HepG2 (cell line): ENCODE measurements around the gene CC2D1A. TPM values are rescaled to one million over a fixed set of nuclear protein-coding genes. Genes with fewer than 3 reads are reported as not detected.

ENCODE experiments used
- ATAC-seq: fragments of 200-7000 bp; cut with Tn5 transposase; 3 replicates; pipeline ENCODE4 v1.9.1; 2020; ENCODE audit warnings: mild to moderate bottlenecking, moderate library complexity
- BruUV-seq: library from RNA; stranded (reverse); fragments of 400-500 nt; replicated peaks from 2 replicates; lab custom pipeline; 2021; lab: Mats Ljungman, UMichigan
- CTCF ChIA-PET: fragments of 300-600 bp; formaldehyde crosslinking; extraction: SDS; loops from one replicate; lab custom pipeline; 2021; ENCODE audit warnings: low total read pairs, inconsistent platforms, low intra/inter-chr PET ratio; lab: Yijun Ruan, JAX
- POLR2A ChIA-PET: fragments of 350-600 bp; sonication (Branson Sonifier 250); formaldehyde crosslinking; loops from one replicate; lab custom pipeline; 2020; ENCODE audit warnings: antibody characterized with exemption, inconsistent platforms; lab: Yijun Ruan, JAX
- DNase-seq: peaks from one replicate; pipeline ENCODE4 v3.0.0-alpha.2; 2015; ENCODE audit warnings: low spot score
- FAIRE-seq: peaks from 3 replicates; lab custom pipeline; 2011; peaks lifted over from hg19 to GRCh38; lab: Jason Lieb, UNC
- H2AFZ ChIP-seq: one replicate; pipeline ENCODE4 v1.6.1; 2011; ENCODE audit warnings: low read length, inconsistent platforms
- H3K27ac ChIP-seq: fragments of 300-600 bp; 3 replicates; pipeline ENCODE4 v1.8.0; 2011; ENCODE audit warnings: mixed run types, mild to moderate bottlenecking, mixed read lengths, low read length, inconsistent platforms; ENCODE audit not compliant: insufficient read depth; ENCODE audit errors: extremely low read length
- H3K27me3 ChIP-seq, 2 experiments: fragments of 200-600 bp in 1 of 2; 2 replicates in 1 of 2; 3 replicates in 1 of 2; pipeline versions ENCODE4 v1.6.0 to v1.8.0; 2011; ENCODE audit warnings: low read length in 2 of 2, mild to moderate bottlenecking in 2 of 2, moderate library complexity in 2 of 2, inconsistent platforms in 1 of 2; ENCODE audit not compliant: insufficient read depth in 2 of 2, control insufficient read depth in 1 of 2
- H3K36me3 ChIP-seq, 2 experiments: fragments of 200-600 bp in 1 of 2; replicated peaks in 1 of 2; 2 replicates in 1 of 2; 3 replicates in 1 of 2; pipeline versions ENCODE4 v1.5.1 to v1.8.0; 2011; ENCODE audit warnings: low read length in 2 of 2, inconsistent platforms in 1 of 2; ENCODE audit not compliant: insufficient read depth in 2 of 2, control insufficient read depth in 1 of 2
- H3K4me1 ChIP-seq: 2 replicates; pipeline ENCODE4 v1.5.1; 2012; ENCODE audit warnings: low read length, inconsistent platforms; ENCODE audit not compliant: insufficient read depth
- H3K4me2 ChIP-seq: 2 replicates; pipeline ENCODE4 v1.6.0; 2011; ENCODE audit warnings: low read depth, low read length, inconsistent platforms
- H3K4me3 ChIP-seq, 3 experiments: fragments of 200-600 bp in 1 of 3; sonication (generic), shearing (Covaris generic) in 1 of 3; replicated peaks in 1 of 3; 2 replicates each; pipeline ENCODE4 v1.5.1; 2011 to 2016; ENCODE audit warnings: low read length in 3 of 3, inconsistent platforms in 2 of 3, low read depth in 2 of 3, mild to moderate bottlenecking in 2 of 3, control low read depth in 1 of 3, mixed read lengths in 1 of 3; ENCODE audit not compliant: insufficient read depth in 1 of 3
- H3K79me2 ChIP-seq: one replicate; pipeline ENCODE4 v1.6.1; 2011; ENCODE audit warnings: low read length, inconsistent platforms; ENCODE audit not compliant: insufficient read depth
- H3K9ac ChIP-seq: 2 replicates; pipeline ENCODE4 v1.6.0; 2011; ENCODE audit warnings: mild to moderate bottlenecking, low read depth, low read length, inconsistent platforms; ENCODE audit not compliant: insufficient read depth
- H3K9me3 ChIP-seq: 2 replicates; pipeline ENCODE4 v1.5.1; 2012; ENCODE audit warnings: mild to moderate bottlenecking, low read length
- H4K20me1 ChIP-seq: 2 replicates; pipeline ENCODE4 v1.6.0; 2011; ENCODE audit warnings: inconsistent platforms, mild to moderate bottlenecking, low read length, moderate library complexity; ENCODE audit not compliant: insufficient read depth
- ATF4 ChIP-seq, 2 experiments: fragments of 450-650 bp in 1 of 2; sonication (generic) in 1 of 2; formaldehyde crosslinking; IDR thresholded peaks; 2 replicates each; pipeline versions ENCODE4 v1.5.0 to v1.8.0; 2020 to 2022; ENCODE audit warnings: mild to moderate bottlenecking in 1 of 2, missing genetic modification reagents in 1 of 2
- ELF4 ChIP-seq: sonication (generic); formaldehyde crosslinking; IDR thresholded peaks from 2 replicates; pipeline ENCODE4 v1.5.0; 2020; ENCODE audit warnings: missing genetic modification reagents, mild to moderate bottlenecking, moderate library complexity, borderline replicate concordance
- HMGA1 ChIP-seq: sonication (generic); formaldehyde crosslinking; conservative IDR thresholded peaks from 2 replicates; pipeline ENCODE4 v1.4.0; 2020; ENCODE audit warnings: missing genetic modification reagents
- HOXA3 ChIP-seq: sonication (generic); formaldehyde crosslinking; IDR thresholded peaks from 2 replicates; pipeline ENCODE4 v1.5.0; 2020; ENCODE audit warnings: missing genetic modification reagents
- SKIL ChIP-seq: sonication (generic); formaldehyde crosslinking; IDR thresholded peaks from 2 replicates; pipeline ENCODE4 v1.8.0; 2022; ENCODE audit warnings: missing genetic modification reagents, mild to moderate bottlenecking, moderate library complexity, borderline replicate concordance
- SPEN ChIP-seq: sonication (generic); formaldehyde crosslinking; IDR thresholded peaks from 2 replicates; pipeline ENCODE4 v1.5.1; 2020; ENCODE audit warnings: low read depth, mild to moderate bottlenecking, missing genetic modification reagents
- TAF1 ChIP-seq: sonication (generic); formaldehyde crosslinking; IDR thresholded peaks from 2 replicates; pipeline ENCODE4 v1.4.0; 2020; ENCODE audit warnings: missing genetic modification reagents
- TEAD3 ChIP-seq: optimal IDR thresholded peaks from 2 replicates; pipeline ENCODE3; 2016; ENCODE audit warnings: borderline replicate concordance
- ZNF44 ChIP-seq: sonication (generic); formaldehyde crosslinking; IDR thresholded peaks from 2 replicates; pipeline ENCODE4 v1.5.1; 2020; ENCODE audit warnings: mild to moderate bottlenecking, missing genetic modification reagents
- ZNF460 ChIP-seq: sonication (generic); formaldehyde crosslinking; IDR thresholded peaks from 2 replicates; pipeline ENCODE4 v1.5.1; 2020; ENCODE audit warnings: missing genetic modification reagents, mild to moderate bottlenecking, borderline replicate concordance
- ZNF704 ChIP-seq: sonication (generic); formaldehyde crosslinking; IDR thresholded peaks from 2 replicates; pipeline ENCODE4 v1.8.1; 2023; ENCODE audit warnings: mild to moderate bottlenecking, inconsistent platforms, moderate library complexity, missing genetic modification reagents, borderline replicate concordance
- WGBS: methylation state at CpG from one replicate; pipeline ENCODE4 v1.1.6; 2017; ENCODE audit warnings: low lambda C conversion rate; 5-methylcytosine and 5-hydroxymethylcytosine counted together
- in situ Hi-C: cut with HindIII; loops from 2 replicates; pipeline ENCODE4 v1.10.0; 2017; ENCODE audit warnings: low pct_unique_long_range_greater_than_20kb; ENCODE audit not compliant: extremely low pct_ligation_motif_present
- intact Hi-C: fragments of 100-400 bp; cut with micrococcal nuclease; formaldehyde crosslinking; loops from one replicate; pipeline ENCODE4 v1.10.0; 2022; ENCODE audit not compliant: unreplicated experiment
- polyA plus RNA-seq, 8 experiments: library from polyadenylated mRNA; depleted of rRNA in 3 of 8; stranded (reverse) in 7 of 8; unstranded in 1 of 8; fragments of >200 nt; fragmentation: Illumina TruSeq in 4 of 8; extraction: Trizol in 4 of 8; gene quantifications; 2 replicates each; pipeline versions ENCODE4 v1.2.1 to v1.2.3, GENCODE V29; 2011 to 2016; ENCODE audit warnings: low read depth in 4 of 8, missing spikeins in 1 of 8, mixed read lengths in 1 of 8; ENCODE audit not compliant: insufficient read depth in 1 of 8
- total RNA-seq, 5 experiments: library from RNA; depleted of rRNA; stranded (reverse); fragments of >200 nt; fragmentation: Illumina TruSeq; extraction: Trizol; gene quantifications; 2 replicates each; pipeline ENCODE4 v1.2.3, GENCODE V29; 2016; ENCODE audit warnings: low read depth in 1 of 5

Gene CC2D1A
- total and polyA plus RNA-seq, 2 of the 13 experiments (the other 11 are each of a cell fraction or from before 2014, with no cell fraction given), result 9.7 to 11.5 TPM

- ChIA-PET CTCF (no interaction called here), POLR2A (interaction anchor here (1.5 kb wide), 1 partner anchor 188 kb away, joined by 5 read pairs; no protein-coding TSS in a partner anchor)
- Histone ChIP-seq H3K27ac (no peak overlapping the region), H2AFZ (no peak overlapping the region), H3K9ac (no peak overlapping the region), H3K79me2 (no peaks in the 10 kb centered on the region), H3K27me3 (peaks cover 2 to 28% of the 10 kb centered on the region in 2 experiments; a peak in 4 of 5 replicates), H3K4me3 (no peak overlapping the region), H3K9me3 (no peaks in the 10 kb centered on the region), H3K4me2 (no peak overlapping the region), H4K20me1 (no peaks in the 10 kb centered on the region), H3K36me3 (no peaks in the 10 kb centered on the region), H3K4me1 (peaks cover 50% of the 10 kb centered on the region)
- no peak for TF ChIP-seq ATF4 (CRISPR knock-in tag; IDR thresholded peaks at IDR 0.05)
- no peak for TF ChIP-seq SPEN (CRISPR knock-in tag)
- TF ChIP-seq HOXA3 (CRISPR knock-in tag), result no peak
- no peak for TF ChIP-seq TAF1 (CRISPR knock-in tag)
- TF ChIP-seq TEAD3 (CRISPR knock-in tag), result no peak
- no peak for TF ChIP-seq ZNF704 (CRISPR knock-in tag)
- TF ChIP-seq ZNF460, result no peak
- no peak for TF ChIP-seq ZNF44 (CRISPR knock-in tag)
- no peak for TF ChIP-seq SKIL
- no peak for TF ChIP-seq ELF4
- no peak for TF ChIP-seq HMGA1 (CRISPR knock-in tag)
- BruUV-seq, result no TSS peak
- ATAC-seq, result no peak
- 77% methylated on average over 17 of the region's 20 CpGs for WGBS
- intact Hi-C loops (no loop called here), in situ Hi-C loops (loop anchor here (25.0 kb wide), 1 partner anchor 526 kb away; the partner anchor contains the start of gene DDX39A)
- no peak for DNase-seq
- no peak for FAIRE-seq
Measured at GRCh38 chr19:13885826-13886365, 20.1 kb upstream of the CC2D1A start.
